ENCODE data around the gene EFHC2. TPM values are rescaled to one million over a fixed set of nuclear protein-coding genes. Genes with fewer than 3 reads are reported as not detected.

EFHC2 gene
- total and polyA plus RNA-seq, 2 of the 8 experiments (the other 6 are each of a cell fraction or from before 2014, with no cell fraction given) = 1.8 to 3.4 TPM

DNA sequence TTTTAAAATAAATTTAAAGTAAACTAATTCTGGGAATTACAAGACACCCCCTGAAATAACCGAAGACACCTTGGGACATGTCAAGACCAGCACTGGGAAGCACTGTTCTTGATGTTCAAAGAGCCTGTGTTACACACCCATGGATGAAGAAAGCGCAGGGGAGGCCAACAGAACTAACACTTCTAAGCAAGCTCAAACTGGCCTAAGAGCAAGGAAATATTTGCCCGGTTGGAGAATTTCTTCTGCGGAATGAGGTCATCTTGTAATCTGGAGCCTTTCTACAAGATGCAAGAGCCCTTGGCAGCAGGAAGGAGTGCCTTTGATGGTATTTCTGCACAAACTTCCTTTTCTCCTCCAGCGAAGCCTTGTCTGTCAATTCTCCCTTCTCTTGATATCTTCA, 9.3 kb upstream of the EFHC2 start:
- CTCF ChIA-PET (ENCODE audit: partially characterized antibody) = no interaction called here
- FAIRE-seq = no peak
- TF ChIP-seq ZNF274 (IDR thresholded peaks at IDR 0.05; ENCODE audit: borderline replicate concordance, extremely low read depth, low read length) (no peak), POU5F1 (IDR thresholded peaks at IDR 0.05; ENCODE audit: low read depth, low read length) (no peak), SP1 (IDR thresholded peaks at IDR 0.05; ENCODE audit: low read depth, low read length) (no peak), RBBP5 (IDR thresholded peaks at IDR 0.05; ENCODE audit: borderline replicate concordance, low read depth, low read length) (no peak), RNF2 (IDR thresholded peaks at IDR 0.05; ENCODE audit: borderline replicate concordance, low read depth, low read length, missing control alignments, poor library complexity, severe bottlenecking) (no peak), NANOG (IDR thresholded peaks at IDR 0.05; ENCODE audit: insufficient read depth, low read depth, low read length, poor library complexity, severe bottlenecking) (no peak), BRCA1 (IDR thresholded peaks at IDR 0.05; ENCODE audit: low read depth, low read length) (no peak), POLR2A (IDR thresholded peaks at IDR 0.05; ENCODE audit: control extremely low read depth in 1 of 2, low read depth in 2 of 2, low read length in 2 of 2) (no peak), FOSL1 (IDR thresholded peaks at IDR 0.05; ENCODE audit: insufficient read depth, low read depth, low read length) (no peak), MAX (IDR thresholded peaks at IDR 0.05) (no peak)
- H3K79me2 ChIP-seq (ENCODE audit: control insufficient read depth in 1 of 2, insufficient read depth in 2 of 2, low read length in 2 of 2) = no peaks in the 10 kb centered on the region
- H3K4me2 ChIP-seq (ENCODE audit: insufficient read depth in 1 of 2, low read depth in 2 of 2, low read length in 2 of 2) = no peak overlapping the region
- H4K91ac ChIP-seq (replicated peaks; ENCODE audit: insufficient read length, low read length) = no peak overlapping the region
- H2BK12ac ChIP-seq (ENCODE audit: low read depth, low read length) = no peak overlapping the region
- no peaks in the 10 kb centered on the region for H3K23me2 ChIP-seq (ENCODE audit: low read depth, low read length)
- H3K36me3 ChIP-seq (ENCODE audit: control insufficient read depth in 2 of 4, insufficient read depth in 4 of 4, low read length in 3 of 4) = no peaks in the 10 kb centered on the region
- no peak overlapping the region for H3K14ac ChIP-seq (ENCODE audit: insufficient read length)
- no peaks in the 10 kb centered on the region for H3K79me1 ChIP-seq (ENCODE audit: low read depth, low read length)
- no peak overlapping the region for H2AK5ac ChIP-seq (ENCODE audit: low read depth, low read length)
- no peak overlapping the region for H2BK20ac ChIP-seq (ENCODE audit: low read length)
- H4K5ac ChIP-seq (ENCODE audit: insufficient read length, low read depth, low read length) = no peak overlapping the region
- H3K27me3 ChIP-seq (replicated peaks in 1 of 4; ENCODE audit: control insufficient read depth in 3 of 4, extremely low read depth in 1 of 4, insufficient read depth in 3 of 4, low read length in 3 of 4) = no peaks in the 10 kb centered on the region
- no peak overlapping the region for H3K23ac ChIP-seq (ENCODE audit: insufficient read length)
- H2AFZ ChIP-seq (ENCODE audit: low read length) = no peak overlapping the region
- H3K27ac ChIP-seq (ENCODE audit: low read depth, low read length) = no peak overlapping the region
- DNase-seq (ENCODE audit: low read depth in 1 of 2, low spot score in 2 of 2) = no peak
- H3K56ac ChIP-seq (replicated peaks; ENCODE audit: insufficient read length, low read depth, low read length) = no peak overlapping the region
- no peaks in the 10 kb centered on the region for H4K20me1 ChIP-seq (replicated peaks in 1 of 2; ENCODE audit: control insufficient read depth in 1 of 2, insufficient read depth in 2 of 2, low read length in 2 of 2)
- H2BK120ac ChIP-seq (replicated peaks; ENCODE audit: low read depth, low read length) = no peak overlapping the region
- no peak overlapping the region for H2BK15ac ChIP-seq (ENCODE audit: low read length)
- H4K8ac ChIP-seq (ENCODE audit: extremely low read depth, insufficient read depth, low read length) = no peak overlapping the region
- 94% methylated on average over 3 of the region's 5 CpGs; no CpG with 5 or more reads in 1 of the 2 experiments for WGBS, 2 experiments (ENCODE audit: extremely low coverage in 1 of 2, insufficient coverage in 1 of 2, insufficient read length in 1 of 2, insufficient replicate concordance in 2 of 2, low coverage in 1 of 2, low lambda C conversion rate in 2 of 2, missing lambda C conversion rate in 1 of 2)
- H3K4me1 ChIP-seq (replicated peaks in 1 of 4; ENCODE audit: control insufficient read depth in 3 of 4, insufficient read depth in 4 of 4, low read length in 3 of 4) = no peaks in the 10 kb centered on the region
- POLR2A ChIA-PET (ENCODE audit: partially characterized antibody) = no interaction called here
- no peak overlapping the region for H2BK5ac ChIP-seq (ENCODE audit: low read depth, low read length)
- H3K9ac ChIP-seq (replicated peaks in 1 of 4; ENCODE audit: extremely low read depth in 1 of 4, low read depth in 3 of 4, low read length in 3 of 4) = no peak overlapping the region
- H3K18ac ChIP-seq (ENCODE audit: extremely low read depth, low read length) = no peak overlapping the region
- no peak overlapping the region for H3K4me3 ChIP-seq (ENCODE audit: extremely low read depth in 1 of 4, insufficient read depth in 2 of 4, low read depth in 3 of 4, low read length in 4 of 4)
- H3K9me3 ChIP-seq (ENCODE audit: insufficient read depth in 2 of 2, low read depth in 1 of 2, low read length in 1 of 2) = no peaks in the 10 kb centered on the region
- H3K4ac ChIP-seq (replicated peaks; ENCODE audit: insufficient read length, low read depth, low read length) = no peak overlapping the region
